GM12891 (cell line): Measurements from ENCODE around the gene CEP63.

Source experiments
- POLR2A ChIP-seq: IDR thresholded peaks from 2 replicates; pipeline ENCODE4 v1.6.1; 2011; ENCODE audit warnings: low read depth, low read length, control low read depth
- POLR2AphosphoS5 ChIP-seq: IDR thresholded peaks from 2 replicates; pipeline ENCODE4 v1.6.1; 2011; ENCODE audit warnings: low read depth, low read length, control low read depth
- POU2F2 ChIP-seq: IDR thresholded peaks from 2 replicates; pipeline ENCODE4 v1.6.1; 2011; ENCODE audit warnings: low read depth, mild to moderate bottlenecking, control low read depth, low read length, moderate library complexity
- SPI1 ChIP-seq: IDR thresholded peaks from 2 replicates; pipeline ENCODE4 v1.6.1; 2011; ENCODE audit warnings: low read depth, low read length, control low read depth

- TF ChIP-seq POLR2A: no peak
- TF ChIP-seq POLR2AphosphoS5: no peak
- TF ChIP-seq SPI1: no peak
- TF ChIP-seq POU2F2: no peak
These were observed 119.7 kb downstream of the CEP63 start for GRCh38 chr3:134605556-134605955.
